GM12801 (cell line): ENCODE data around the gene WASF2.

ENCODE experiments used
- CTCF ChIP-seq: IDR thresholded peaks from one replicate; pipeline ENCODE4 v1.5.1; 2011; ENCODE audit warnings: control low read depth; ENCODE audit not compliant: insufficient read length; ENCODE audit errors: extremely low read depth

WASF2 gene

GRCh38 chr1:27446496-27447020, 43.4 kb downstream of the WASF2 start:
- TF ChIP-seq CTCF: no peak

GRCh38 chr1:27445177-27445936, 44.6 kb downstream of the WASF2 start:
- TF ChIP-seq CTCF: no peak

GRCh38 chr1:27444632-27445031, 45.3 kb downstream of the WASF2 start:
- TF ChIP-seq CTCF: no peak

GRCh38 chr1:27439150-27439549, 50.8 kb downstream of the WASF2 start:
- TF ChIP-seq CTCF: no peak

GRCh38 chr1:27438621-27439061, 51.3 kb downstream of the WASF2 start:
- no peak for TF ChIP-seq CTCF

GRCh38 chr1:27436204-27437159, 53.5 kb downstream of the WASF2 start:
- no peak for TF ChIP-seq CTCF

GRCh38 chr1:27435566-27436203, 54.3 kb downstream of the WASF2 start:
- TF ChIP-seq CTCF: no peak
